ENCODE results near the gene SPESP1. TPM values are rescaled to one million over a fixed set of nuclear protein-coding genes. Genes with fewer than 3 reads are reported as not detected.

SPESP1 gene
- total RNA-seq, result under 1 TPM; 0.66 to 0.70 TPM

GRCh38 chr15:68930268-68931022 is at the start of gene SPESP1:
Gene SPESP1 (plus strand): TSS chr15:68930525. CDS start chr15:68930654, 129 bp downstream.
- CTCF ChIA-PET, result no interaction called here

GRCh38 chr15:68885070-68885469 is 45.3 kb upstream of the SPESP1 start:
- Mint-ChIP-seq H3K9me3 (ENCODE audit: low read depth) (no peaks in the 10 kb centered on the region), H3K27ac (no peak overlapping the region), H3K27me3 (peaks cover 13% of the 10 kb centered on the region), H3K4me3 (no peak overlapping the region), H3K36me3 (no peaks in the 10 kb centered on the region), H3K4me1 (no peaks in the 10 kb centered on the region)
- DNase-seq, result no peak
- CTCF ChIA-PET, result no interaction called here
- no peak for ATAC-seq

More at GRCh38 chr15:68930268-68931022, at the start of gene SPESP1:
- peak; percentile 80 for ATAC-seq
- Mint-ChIP-seq H3K4me1 (no peaks in the 10 kb centered on the region), H3K4me3 (peak within 1 kb of the TSS; percentile 48), H3K27ac (no peak within 1 kb of the TSS), H3K27me3 (peaks cover 23% of the 10 kb centered on the region), H3K9me3 (ENCODE audit: low read depth) (no peaks in the 10 kb centered on the region), H3K36me3 (no peaks in the 10 kb centered on the region)
- DNase-seq, result peak; percentile 59

GRCh38 chr15:68887120-68887519 is 43.2 kb upstream of the SPESP1 start:
- no peak overlapping the region for H3K4me3 Mint-ChIP-seq
- no peak overlapping the region for H3K27ac Mint-ChIP-seq
- H3K9me3 Mint-ChIP-seq (ENCODE audit: low read depth), result no peaks in the 10 kb centered on the region
- H3K27me3 Mint-ChIP-seq, result peaks cover 20% of the 10 kb centered on the region
- DNase-seq (no peak), ATAC-seq (no peak)
- CTCF ChIA-PET, result no interaction called here
- H3K4me1 Mint-ChIP-seq, result no peaks in the 10 kb centered on the region
- no peaks in the 10 kb centered on the region for H3K36me3 Mint-ChIP-seq

DNA sequence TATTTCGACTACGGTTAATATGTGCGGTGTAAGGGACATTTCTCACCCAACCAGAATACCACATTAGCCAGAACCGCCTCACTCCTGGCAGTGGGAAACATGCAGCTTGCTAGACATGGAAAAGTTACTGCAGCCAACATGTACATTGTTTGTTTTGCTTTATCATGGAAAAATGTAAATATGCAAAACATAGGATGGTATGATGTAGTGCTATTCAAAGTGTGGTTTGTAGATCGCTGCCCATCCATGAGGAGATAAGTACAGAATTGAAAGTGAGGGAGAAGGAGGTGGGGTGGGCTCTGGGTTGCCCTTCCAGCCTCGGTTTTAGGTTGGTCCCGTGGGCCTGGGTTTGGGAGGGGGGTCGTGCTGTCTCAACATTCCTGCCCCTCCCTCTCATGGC is 42.5 kb upstream of the SPESP1 start:
- Mint-ChIP-seq H3K4me3 (no peak overlapping the region), H3K27ac (no peak overlapping the region), H3K4me1 (no peaks in the 10 kb centered on the region), H3K36me3 (no peaks in the 10 kb centered on the region), H3K9me3 (ENCODE audit: low read depth) (no peaks in the 10 kb centered on the region), H3K27me3 (peaks cover 27% of the 10 kb centered on the region)
- no peak for ATAC-seq
- CTCF ChIA-PET, result no interaction called here
- no peak for DNase-seq

DNA sequence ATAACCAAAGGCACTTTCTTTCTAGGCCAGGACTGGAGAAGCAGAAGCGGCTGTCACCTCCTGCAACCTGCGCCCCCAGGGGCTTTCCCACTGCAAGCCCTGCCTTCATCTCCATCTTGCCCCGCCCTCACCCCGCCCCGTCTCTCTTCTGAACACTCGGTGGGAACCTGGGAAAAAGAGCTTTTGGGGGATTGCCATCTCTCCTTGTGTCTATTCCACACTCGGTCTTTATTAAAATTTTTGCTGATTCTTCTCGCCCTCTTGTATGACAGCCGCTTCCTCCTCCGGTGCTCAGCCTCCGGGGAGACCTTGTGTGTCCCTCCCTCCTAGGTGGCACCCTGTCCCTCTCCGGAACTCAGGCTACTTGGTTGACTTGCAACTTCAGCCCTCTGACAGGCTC is 41.9 kb upstream of the SPESP1 start:
- no peaks in the 10 kb centered on the region for H3K4me1 Mint-ChIP-seq
- H3K27me3 Mint-ChIP-seq, result peaks cover 26% of the 10 kb centered on the region
- ATAC-seq (no peak), DNase-seq (no peak)
- no peak overlapping the region for H3K27ac Mint-ChIP-seq
- H3K9me3 Mint-ChIP-seq (ENCODE audit: low read depth), result no peaks in the 10 kb centered on the region
- H3K4me3 Mint-ChIP-seq, result peak overlapping the region; percentile 43
- no peaks in the 10 kb centered on the region for H3K36me3 Mint-ChIP-seq
- CTCF ChIA-PET, result no interaction called here

DNA sequence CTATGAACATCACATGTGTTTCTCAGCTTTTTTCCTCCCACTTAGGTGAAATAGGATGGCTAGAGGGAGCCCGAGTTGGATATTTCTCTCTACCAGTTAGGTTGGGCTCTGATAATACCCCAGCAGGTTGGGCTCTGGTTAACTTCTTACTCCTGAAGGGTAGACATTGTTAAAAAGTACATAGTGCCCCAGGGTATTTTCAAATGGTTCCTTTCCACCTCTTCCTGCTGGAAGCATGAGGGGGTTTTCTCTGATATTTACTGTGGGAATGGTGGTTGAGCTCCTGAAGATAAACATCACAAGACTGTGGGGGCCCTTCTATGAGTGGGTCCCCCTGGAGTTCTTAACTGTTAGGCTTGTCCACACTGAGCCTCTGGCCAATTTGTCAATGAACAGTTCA is 36.1 kb upstream of the SPESP1 start:
- no peaks in the 10 kb centered on the region for H3K4me1 Mint-ChIP-seq
- ATAC-seq, result no peak
- no peak for DNase-seq
- H3K4me3 Mint-ChIP-seq, result no peak overlapping the region
- peaks cover 39% of the 10 kb centered on the region for H3K27me3 Mint-ChIP-seq
- H3K27ac Mint-ChIP-seq, result no peak overlapping the region
- CTCF ChIA-PET, result interaction anchor here (1.5 kb wide), 1 partner anchor 19 kb away, joined by 4 read pairs; no protein-coding TSS in a partner anchor
- no peaks in the 10 kb centered on the region for H3K36me3 Mint-ChIP-seq
- no peaks in the 10 kb centered on the region for H3K9me3 Mint-ChIP-seq (ENCODE audit: low read depth)

GRCh38 chr15:68896178-68896577 is 34.1 kb upstream of the SPESP1 start:
- H3K9me3 Mint-ChIP-seq (ENCODE audit: low read depth), result no peaks in the 10 kb centered on the region
- H3K27me3 Mint-ChIP-seq, result peaks cover 46% of the 10 kb centered on the region
- ATAC-seq, result no peak
- DNase-seq, result no peak
- H3K36me3 Mint-ChIP-seq, result no peaks in the 10 kb centered on the region
- H3K4me3 Mint-ChIP-seq, result no peak overlapping the region
- H3K27ac Mint-ChIP-seq, result no peak overlapping the region
- CTCF ChIA-PET, result no interaction called here
- no peaks in the 10 kb centered on the region for H3K4me1 Mint-ChIP-seq

DNA sequence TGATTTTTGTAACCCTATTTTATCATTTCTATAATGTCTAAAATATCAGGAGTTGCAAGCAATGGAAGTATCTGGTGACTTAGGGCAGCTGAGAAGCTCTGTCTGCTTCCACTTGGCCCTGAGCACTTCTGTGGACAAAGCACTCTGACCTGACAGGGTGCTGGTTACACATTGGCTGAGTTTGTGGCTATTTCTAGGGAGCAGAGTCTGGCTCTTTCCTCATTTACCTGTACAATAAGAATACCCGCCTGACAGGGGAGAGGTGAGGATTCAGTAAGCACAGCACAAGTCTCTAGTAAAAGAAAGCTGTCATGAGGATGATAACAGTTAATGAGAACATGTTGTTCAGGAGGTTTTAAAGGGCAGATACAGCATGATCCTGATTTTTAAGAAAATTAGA is 33.3 kb upstream of the SPESP1 start:
- CTCF ChIA-PET, result interaction anchor here (2.0 kb wide), 1 partner anchor 21 kb away, joined by 5 read pairs; no protein-coding TSS in a partner anchor
- Mint-ChIP-seq H3K27ac (no peak overlapping the region), H3K4me1 (no peaks in the 10 kb centered on the region), H3K36me3 (no peaks in the 10 kb centered on the region), H3K27me3 (peaks cover 39% of the 10 kb centered on the region), H3K4me3 (no peak overlapping the region), H3K9me3 (ENCODE audit: low read depth) (no peaks in the 10 kb centered on the region)
- no peak for ATAC-seq
- DNase-seq, result no peak

DNA sequence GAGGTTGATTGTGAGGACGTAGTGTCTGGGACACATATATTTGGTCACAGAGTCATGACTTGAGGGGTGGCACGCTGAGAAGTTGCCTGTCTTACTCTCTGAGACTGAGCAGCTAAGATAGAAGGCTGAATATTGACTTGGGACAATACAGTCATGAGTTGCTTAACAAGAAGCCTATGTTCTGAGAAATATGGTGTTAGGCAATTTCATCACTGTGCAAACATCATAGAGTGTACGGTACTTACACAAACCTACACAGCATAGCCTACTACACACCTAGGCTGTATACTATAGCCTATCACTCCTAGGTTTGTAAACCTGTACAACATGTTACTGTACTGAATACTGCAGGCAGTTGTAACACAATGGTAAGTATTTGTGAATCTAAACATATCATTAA is 30.3 kb upstream of the SPESP1 start:
- Mint-ChIP-seq H3K27ac (no peak overlapping the region), H3K4me3 (no peak overlapping the region), H3K27me3 (peaks cover 28% of the 10 kb centered on the region), H3K9me3 (ENCODE audit: low read depth) (no peaks in the 10 kb centered on the region), H3K4me1 (no peaks in the 10 kb centered on the region), H3K36me3 (no peaks in the 10 kb centered on the region)
- CTCF ChIA-PET, result no interaction called here
- DNase-seq (no peak), ATAC-seq (no peak)

DNA sequence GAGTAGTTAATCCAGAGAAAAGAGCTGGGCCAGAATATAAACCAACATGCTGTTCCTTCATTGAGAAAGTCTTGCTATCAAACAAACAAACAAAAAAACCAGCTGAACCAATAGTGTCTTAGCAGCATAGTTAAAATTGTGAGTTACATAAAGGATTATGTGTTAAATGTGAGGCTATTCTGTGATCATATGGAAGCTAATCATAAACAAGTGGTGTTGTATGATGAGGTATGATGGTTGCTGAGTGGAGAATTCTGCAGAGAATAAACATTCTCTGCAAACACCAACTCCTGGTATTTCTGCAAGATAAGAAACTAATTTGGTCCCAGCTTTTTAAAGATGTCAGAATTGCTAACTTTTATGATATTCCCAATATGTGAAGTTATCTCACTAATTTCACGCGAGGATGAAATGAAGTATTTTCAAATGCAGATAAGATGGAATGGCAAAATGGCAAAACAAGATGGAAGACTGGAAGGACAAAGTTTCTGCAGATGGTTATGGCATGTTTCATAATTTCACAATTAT is 22.9 kb upstream of the SPESP1 start:
- H3K27ac Mint-ChIP-seq, result no peak overlapping the region
- no peaks in the 10 kb centered on the region for H3K9me3 Mint-ChIP-seq (ENCODE audit: low read depth)
- H3K4me1 Mint-ChIP-seq, result no peaks in the 10 kb centered on the region
- no peaks in the 10 kb centered on the region for H3K36me3 Mint-ChIP-seq
- CTCF ChIA-PET, result interaction anchor here (0.8 kb wide), 1 partner anchor 18 kb away, joined by 3 read pairs; no protein-coding TSS in a partner anchor
- no peak for ATAC-seq
- H3K4me3 Mint-ChIP-seq, result no peak overlapping the region
- no peak for DNase-seq
- peaks cover 52% of the 10 kb centered on the region for H3K27me3 Mint-ChIP-seq

- no peaks in the 10 kb centered on the region for H3K9me3 Mint-ChIP-seq (ENCODE audit: low read depth)
- H3K36me3 Mint-ChIP-seq, result no peaks in the 10 kb centered on the region
- DNase-seq (no peak), ATAC-seq (no peak)
- CTCF ChIA-PET, result no interaction called here
- no peak overlapping the region for H3K4me3 Mint-ChIP-seq
- H3K4me1 Mint-ChIP-seq, result no peaks in the 10 kb centered on the region
- H3K27ac Mint-ChIP-seq, result no peak overlapping the region
- peaks cover 56% of the 10 kb centered on the region for H3K27me3 Mint-ChIP-seq
These were observed 20.7 kb upstream of the SPESP1 start for GRCh38 chr15:68909601-68910100.

GRCh38 chr15:68910341-68910740 is 20.0 kb upstream of the SPESP1 start:
- DNase-seq (no peak), ATAC-seq (no peak)
- no peaks in the 10 kb centered on the region for H3K36me3 Mint-ChIP-seq
- CTCF ChIA-PET, result no interaction called here
- H3K9me3 Mint-ChIP-seq (ENCODE audit: low read depth), result no peaks in the 10 kb centered on the region
- H3K4me3 Mint-ChIP-seq, result no peak overlapping the region
- no peaks in the 10 kb centered on the region for H3K4me1 Mint-ChIP-seq
- peaks cover 55% of the 10 kb centered on the region for H3K27me3 Mint-ChIP-seq
- no peak overlapping the region for H3K27ac Mint-ChIP-seq

GRCh38 chr15:68910816-68911215 is 19.5 kb upstream of the SPESP1 start:
- H3K27ac Mint-ChIP-seq, result no peak overlapping the region
- no peak for ATAC-seq
- peaks cover 52% of the 10 kb centered on the region for H3K27me3 Mint-ChIP-seq
- no peaks in the 10 kb centered on the region for H3K9me3 Mint-ChIP-seq (ENCODE audit: low read depth)
- DNase-seq, result no peak
- H3K36me3 Mint-ChIP-seq, result no peaks in the 10 kb centered on the region
- H3K4me3 Mint-ChIP-seq, result no peak overlapping the region
- CTCF ChIA-PET, result no interaction called here
- H3K4me1 Mint-ChIP-seq, result no peaks in the 10 kb centered on the region

DNA sequence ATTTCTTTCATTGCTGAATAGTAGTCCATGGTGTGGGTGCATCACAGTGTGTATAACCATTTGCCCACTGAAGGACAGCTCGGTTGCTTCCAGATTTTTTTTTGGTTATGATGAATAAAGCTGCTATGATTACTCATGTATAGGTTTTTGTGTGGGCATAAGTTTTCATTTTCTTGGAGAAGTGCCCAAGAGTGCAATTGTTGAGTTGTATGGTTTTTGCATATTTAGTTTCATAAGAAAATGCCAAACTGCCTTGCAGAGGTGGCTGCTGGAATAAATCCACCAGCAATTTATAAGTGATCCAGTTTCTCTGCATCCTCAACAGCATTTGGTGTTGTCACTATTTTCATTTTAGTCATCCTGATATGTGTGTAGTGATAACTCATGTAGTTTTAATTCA is 8.4 kb upstream of the SPESP1 start:
- CTCF ChIA-PET, result no interaction called here
- Mint-ChIP-seq H3K27me3 (peaks cover 44% of the 10 kb centered on the region), H3K9me3 (ENCODE audit: low read depth) (no peaks in the 10 kb centered on the region), H3K36me3 (no peaks in the 10 kb centered on the region), H3K4me3 (no peak overlapping the region), H3K4me1 (peaks cover 2% of the 10 kb centered on the region), H3K27ac (no peak overlapping the region)
- ATAC-seq (no peak), DNase-seq (no peak)

Data from activated CD8-positive, alpha-beta memory T cell treated with anti-CD3 and anti-CD28 coated beads, Interleukin-2, amount 10 ng/mL, durations not matched to agents 7 days and 5 days (primary cell).